Measurements from ENCODE around the gene CACNA1C.

CACNA1C gene

GRCh38 chr12:2298556-2299200 lies 245.9 kb downstream of the CACNA1C start:
- H3K4me1 ChIP-seq = no peaks in the 10 kb centered on the region

GRCh38 chr12:2299206-2299605 lies 246.4 kb downstream of the CACNA1C start:
- Histone ChIP-seq H3K27me3 (peaks cover 9% of the 10 kb centered on the region), H3K9me3 (no peaks in the 10 kb centered on the region), H3K36me3 (no peaks in the 10 kb centered on the region), H3K4me1 (no peaks in the 10 kb centered on the region), H3K4me3 (ENCODE audit: low read depth, low read length) (no peak overlapping the region)
- TF ChIP-seq CTCF (IDR thresholded peaks at IDR 0.05; ENCODE audit: low read depth, low read length) = no peak
- DNase-seq = no peak

More at GRCh38 chr12:2298556-2299200, 245.9 kb downstream of the CACNA1C start:
- Histone ChIP-seq H3K36me3 (no peaks in the 10 kb centered on the region), H3K27me3 (peaks cover 9% of the 10 kb centered on the region), H3K4me3 (ENCODE audit: low read depth, low read length) (no peak overlapping the region), H3K9me3 (no peaks in the 10 kb centered on the region)
- no peak for DNase-seq
- TF ChIP-seq CTCF (IDR thresholded peaks at IDR 0.05; ENCODE audit: low read depth, low read length) = no peak

GRCh38 chr12:2300168-2300567 lies 247.4 kb downstream of the CACNA1C start:
- no peak overlapping the region for H3K4me3 ChIP-seq (ENCODE audit: low read depth, low read length)
- DNase-seq = no peak
- H3K27me3 ChIP-seq = peaks cover 9% of the 10 kb centered on the region
- no peaks in the 10 kb centered on the region for H3K4me1 ChIP-seq
- H3K36me3 ChIP-seq = no peaks in the 10 kb centered on the region
- no peaks in the 10 kb centered on the region for H3K9me3 ChIP-seq
- no peak for TF ChIP-seq CTCF (IDR thresholded peaks at IDR 0.05; ENCODE audit: low read depth, low read length)

GRCh38 chr12:2300886-2301285 lies 248.1 kb downstream of the CACNA1C start:
- Histone ChIP-seq H3K36me3 (no peaks in the 10 kb centered on the region), H3K4me1 (no peaks in the 10 kb centered on the region), H3K9me3 (no peaks in the 10 kb centered on the region), H3K27me3 (peaks cover 9% of the 10 kb centered on the region), H3K4me3 (ENCODE audit: low read depth, low read length) (no peak overlapping the region)
- no peak for DNase-seq
- TF ChIP-seq CTCF (IDR thresholded peaks at IDR 0.05; ENCODE audit: low read depth, low read length) = no peak

GRCh38 chr12:2301531-2302461 lies 249.0 kb downstream of the CACNA1C start:
- DNase-seq = no peak
- TF ChIP-seq CTCF (IDR thresholded peaks at IDR 0.05; ENCODE audit: low read depth, low read length) = no peak
- no peak overlapping the region for H3K4me3 ChIP-seq (ENCODE audit: low read depth, low read length)
- no peaks in the 10 kb centered on the region for H3K9me3 ChIP-seq
- no peaks in the 10 kb centered on the region for H3K4me1 ChIP-seq
- H3K27me3 ChIP-seq = peaks cover 9% of the 10 kb centered on the region
- H3K36me3 ChIP-seq = no peaks in the 10 kb centered on the region
